ENCODE results near the gene FASTKD3. TPM values are rescaled to one million over a fixed set of nuclear protein-coding genes. Genes with fewer than 3 reads are reported as not detected.

FASTKD3 gene
- total and polyA plus RNA-seq, 7 donors, result 3.0 to 23.4 (median 10.3) TPM

DNA sequence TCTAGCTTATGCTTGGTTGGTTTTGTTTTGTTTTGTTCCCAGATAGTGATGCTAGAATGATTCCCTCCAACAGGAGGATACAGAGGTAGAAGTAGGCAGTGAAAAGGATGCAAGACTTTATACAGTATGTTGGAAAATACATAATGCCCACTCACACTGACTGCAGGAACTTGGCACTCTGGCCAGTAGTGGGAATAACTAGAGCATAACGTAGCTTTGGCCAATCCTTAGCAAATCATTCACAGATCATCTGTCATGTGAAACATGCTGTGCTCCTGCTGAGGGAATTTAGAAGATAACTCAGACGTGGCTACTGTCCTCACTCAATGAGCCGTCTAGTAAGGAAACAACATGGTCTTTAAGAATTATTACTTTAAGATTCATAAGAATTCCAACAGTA lies 31.4 kb downstream of the FASTKD3 start:
- Histone ChIP-seq H3K36me3 (no peaks in the 10 kb centered on the region), H3K27ac (no peak overlapping the region), H3K27me3 (no peaks in the 10 kb centered on the region), H3K9me3 (no peaks in the 10 kb centered on the region), H3K4me1 (no peaks in the 10 kb centered on the region), H3K4me3 (no peak overlapping the region)
- intact Hi-C loops (cut with DNase I), result no loop called here
- TF ChIP-seq POLR2AphosphoS5 (IDR thresholded peaks at IDR 0.05), result no peak
- TF ChIP-seq POLR2A (IDR thresholded peaks at IDR 0.05), result no peak
- TF ChIP-seq EP300 (IDR thresholded peaks at IDR 0.05), result no peak
- TF ChIP-seq, protein P1, sequence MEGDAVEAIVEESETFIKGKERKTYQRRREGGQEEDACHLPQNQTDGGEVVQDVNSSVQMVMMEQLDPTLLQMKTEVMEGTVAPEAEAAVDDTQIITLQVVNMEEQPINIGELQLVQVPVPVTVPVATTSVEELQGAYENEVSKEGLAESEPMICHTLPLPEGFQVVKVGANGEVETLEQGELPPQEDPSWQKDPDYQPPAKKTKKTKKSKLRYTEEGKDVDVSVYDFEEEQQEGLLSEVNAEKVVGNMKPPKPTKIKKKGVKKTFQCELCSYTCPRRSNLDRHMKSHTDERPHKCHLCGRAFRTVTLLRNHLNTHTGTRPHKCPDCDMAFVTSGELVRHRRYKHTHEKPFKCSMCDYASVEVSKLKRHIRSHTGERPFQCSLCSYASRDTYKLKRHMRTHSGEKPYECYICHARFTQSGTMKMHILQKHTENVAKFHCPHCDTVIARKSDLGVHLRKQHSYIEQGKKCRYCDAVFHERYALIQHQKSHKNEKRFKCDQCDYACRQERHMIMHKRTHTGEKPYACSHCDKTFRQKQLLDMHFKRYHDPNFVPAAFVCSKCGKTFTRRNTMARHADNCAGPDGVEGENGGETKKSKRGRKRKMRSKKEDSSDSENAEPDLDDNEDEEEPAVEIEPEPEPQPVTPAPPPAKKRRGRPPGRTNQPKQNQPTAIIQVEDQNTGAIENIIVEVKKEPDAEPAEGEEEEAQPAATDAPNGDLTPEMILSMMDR (IDR thresholded peaks at IDR 0.05), result no peak
- no peak for DNase-seq
- 37 to 65% methylated on average over 3 of the region's 3 CpGs for WGBS, 2 donors

DNA sequence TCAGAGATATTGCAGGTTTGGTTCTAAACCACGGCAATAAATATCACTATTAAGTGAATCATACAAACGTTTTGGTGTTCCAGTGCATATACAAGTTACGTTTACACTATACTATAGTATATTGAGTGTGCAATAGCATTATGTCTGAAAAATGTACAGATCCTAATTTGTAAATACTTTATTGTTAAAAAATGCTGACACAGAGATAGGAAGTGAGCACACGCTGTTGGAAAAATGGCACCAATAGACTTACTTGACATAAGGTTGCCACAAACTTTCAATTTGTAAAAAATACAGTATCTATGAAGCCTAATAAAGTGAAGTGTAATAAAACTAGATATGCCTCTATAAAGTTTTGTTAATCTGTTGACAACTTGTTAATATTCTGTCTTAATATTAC lies 33.8 kb downstream of the FASTKD3 start:
- intact Hi-C loops (cut with DNase I), result no loop called here
- Histone ChIP-seq H3K27ac (no peak overlapping the region), H3K4me3 (no peak overlapping the region), H3K9me3 (no peaks in the 10 kb centered on the region), H3K27me3 (no peaks in the 10 kb centered on the region), H3K36me3 (no peaks in the 10 kb centered on the region), H3K4me1 (no peaks in the 10 kb centered on the region)
- no peak for TF ChIP-seq EP300 (IDR thresholded peaks at IDR 0.05)
- no peak for TF ChIP-seq POLR2A (IDR thresholded peaks at IDR 0.05)
- TF ChIP-seq, protein P1 (IDR thresholded peaks at IDR 0.05), result no peak
- TF ChIP-seq POLR2AphosphoS5 (IDR thresholded peaks at IDR 0.05), result no peak
- WGBS, 2 donors, result 84 to 86% methylated on average over 4 of the region's 4 CpGs
- DNase-seq, result no peak

DNA sequence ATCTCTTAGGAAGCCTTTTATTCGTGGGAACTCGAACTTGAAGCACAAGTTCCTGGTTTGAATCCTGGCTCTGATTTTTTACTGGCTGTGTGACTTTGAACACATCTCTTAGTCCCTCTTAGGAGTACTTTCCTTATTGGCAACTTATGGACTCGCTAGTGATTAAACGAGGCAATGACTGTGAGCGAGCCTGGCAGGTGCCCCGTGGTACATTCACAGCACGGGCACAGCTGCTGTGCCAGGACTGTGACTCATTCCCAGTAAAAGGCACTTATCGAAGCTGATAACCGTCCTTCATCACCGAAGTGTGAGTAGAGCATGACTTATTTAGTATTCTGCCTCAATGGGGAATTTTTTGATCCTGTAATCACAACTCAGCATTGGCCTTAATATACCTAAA lies 40.6 kb downstream of the FASTKD3 start:
- no peak overlapping the region for H3K27ac ChIP-seq
- H3K4me1 ChIP-seq, result no peaks in the 10 kb centered on the region
- DNase-seq, result no peak
- TF ChIP-seq POLR2AphosphoS5 (IDR thresholded peaks at IDR 0.05), result no peak
- no peak for TF ChIP-seq POLR2A (IDR thresholded peaks at IDR 0.05)
- TF ChIP-seq, protein P1 (IDR thresholded peaks at IDR 0.05), result no peak
- no peak for TF ChIP-seq EP300 (IDR thresholded peaks at IDR 0.05)
- H3K27me3 ChIP-seq, result no peaks in the 10 kb centered on the region
- WGBS, 2 donors, result 31 to 77% methylated on average over 10 of the region's 10 CpGs
- H3K36me3 ChIP-seq, result peaks cover 0 to 5% (median 0%) of the 10 kb centered on the region in 4 donors
- intact Hi-C loops (cut with DNase I), result no loop called here
- H3K9me3 ChIP-seq, result no peaks in the 10 kb centered on the region
- H3K4me3 ChIP-seq, result no peak overlapping the region

DNA sequence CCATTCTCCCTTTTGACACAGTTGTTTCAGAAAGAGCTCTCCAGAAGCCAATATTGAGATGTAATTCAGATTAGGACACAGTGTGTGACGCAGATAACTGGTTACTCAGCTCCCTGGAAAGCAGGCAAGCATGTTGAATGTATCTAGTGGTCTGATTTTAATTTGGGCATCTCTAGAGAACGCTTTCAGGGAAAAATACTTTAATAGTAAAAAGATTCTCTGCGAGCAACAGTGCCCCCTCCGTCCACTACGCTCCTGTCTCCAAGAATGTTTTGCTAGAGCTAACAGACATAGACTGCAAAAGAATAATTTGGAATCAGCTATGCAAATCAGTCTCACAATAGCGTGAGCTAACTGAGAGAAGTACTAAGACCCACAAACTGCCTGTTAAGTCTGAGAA lies 41.2 kb downstream of the FASTKD3 start:
- Histone ChIP-seq H3K27me3 (no peaks in the 10 kb centered on the region), H3K4me1 (no peaks in the 10 kb centered on the region), H3K36me3 (peaks cover 0 to 5% (median 0%) of the 10 kb centered on the region in 4 donors), H3K4me3 (no peak overlapping the region), H3K27ac (no peak overlapping the region), H3K9me3 (no peaks in the 10 kb centered on the region)
- DNase-seq, result no peak
- intact Hi-C loops (cut with DNase I), result no loop called here
- WGBS, 2 donors, result 81 to 83% methylated on average over 6 of the region's 6 CpGs
- TF ChIP-seq EP300 (IDR thresholded peaks at IDR 0.05), result no peak
- TF ChIP-seq POLR2AphosphoS5 (IDR thresholded peaks at IDR 0.05), result no peak
- TF ChIP-seq, protein P1 (IDR thresholded peaks at IDR 0.05), result no peak
- TF ChIP-seq POLR2A (IDR thresholded peaks at IDR 0.05), result no peak

DNA sequence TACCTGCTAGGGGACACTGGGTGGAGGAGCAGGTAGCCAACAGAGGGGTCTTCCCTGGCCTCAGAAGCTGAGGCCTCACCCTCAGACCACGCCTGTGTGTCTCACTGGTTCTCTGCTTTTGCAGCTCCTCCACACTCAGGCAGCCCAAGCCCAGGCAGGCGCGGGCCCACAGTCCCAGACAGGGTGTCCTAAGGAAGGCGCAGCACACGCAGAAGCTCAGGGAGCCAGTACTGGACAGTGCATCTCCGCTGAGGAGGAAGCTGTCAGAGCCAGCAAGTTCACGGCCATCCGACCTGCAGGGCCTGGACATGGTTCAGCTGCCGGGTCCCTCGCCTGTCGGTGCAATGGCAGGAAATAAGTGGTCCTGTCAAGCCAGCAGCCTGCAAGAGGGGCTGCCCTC lies 43.2 kb downstream of the FASTKD3 start:
- peaks cover 0 to 5% (median 0%) of the 10 kb centered on the region in 4 donors for H3K36me3 ChIP-seq
- H3K4me3 ChIP-seq, result no peak overlapping the region
- no peaks in the 10 kb centered on the region for H3K9me3 ChIP-seq
- no peaks in the 10 kb centered on the region for H3K27me3 ChIP-seq
- TF ChIP-seq, protein P1 (IDR thresholded peaks at IDR 0.05), result no peak
- TF ChIP-seq EP300 (IDR thresholded peaks at IDR 0.05) (no peak), POLR2AphosphoS5 (IDR thresholded peaks at IDR 0.05) (no peak), POLR2A (IDR thresholded peaks at IDR 0.05) (no peak)
- intact Hi-C loops (cut with DNase I), result no loop called here
- DNase-seq, result no peak
- no peaks in the 10 kb centered on the region for H3K4me1 ChIP-seq
- 87 to 89% methylated on average over 11 of the region's 11 CpGs for WGBS, 2 donors
- H3K27ac ChIP-seq, result no peak overlapping the region
